Adrenal gland (tissue), 12 donors: ENCODE results near the gene TEX35. TPM values are rescaled to one million over a fixed set of nuclear protein-coding genes. Genes with fewer than 3 reads are reported as not detected.
"Not testable (repeated sequence)": the region's sequence is repeated elsewhere in the genome, so short reads cannot be mapped to it uniquely, and the experiment has no call there.

ENCODE experiments used
- DNase-seq, 7 donors: peaks; one replicate each; pipeline ENCODE4 v3.0.0-alpha.2; 2019 to 2020
- H3K27ac ChIP-seq, 5 donors: fragments of 200-600 bp; sonication (generic) in 4 of 5; 1 replicate in 3 of 5; 2 replicates in 2 of 5; pipeline versions ENCODE4 v1.5.1 to v1.8.0; 2016 to 2020; ENCODE audit warnings: mild to moderate bottlenecking in 1 of 5
- H3K27me3 ChIP-seq: fragments of 200-600 bp; 2 replicates; pipeline ENCODE4 v1.8.0; 2021
- H3K36me3 ChIP-seq, 2 donors: fragments of 200-600 bp; replicated peaks in 1 of 2; 1 replicate in 1 of 2; 2 replicates in 1 of 2; pipeline versions ENCODE4 v1.5.1 to v1.8.0; 2018 to 2022
- H3K4me1 ChIP-seq, 2 donors: fragments of 200-600 bp; replicated peaks in 1 of 2; 1 replicate in 1 of 2; 2 replicates in 1 of 2; pipeline versions ENCODE4 v1.5.1 to v1.8.0; 2018 to 2021
- H3K4me3 ChIP-seq, 4 donors: fragments of 200-600 bp; sonication (generic) in 3 of 4; one replicate each; pipeline ENCODE4 v1.5.1; 2016 to 2018
- H3K9me3 ChIP-seq, 3 donors: fragments of 200-600 bp; sonication (generic) in 1 of 3; replicated peaks in 1 of 3; 1 replicate in 2 of 3; 2 replicates in 1 of 3; pipeline versions ENCODE4 v1.5.1 to v1.8.0; 2016 to 2021
- POLR2A ChIP-seq, 2 donors: fragments of 450-650 bp; IDR thresholded peaks; one replicate each; pipeline ENCODE4 v1.6.1; 2017; ENCODE audit warnings: antibody characterized with exemption in 2 of 2, mild to moderate bottlenecking in 2 of 2, moderate library complexity in 1 of 2
- WGBS, 4 donors: extraction: QIAGEN DNeasy Blood & Tissue Kit in 2 of 4; methylation state at CpG; one replicate each; pipeline versions ENCODE4 v1.1.5 to v1.1.7; 2013 to 2017; 5-methylcytosine and 5-hydroxymethylcytosine counted together
- intact Hi-C, 2 donors: fragments of 100-400 bp; cut with DNase I; formaldehyde crosslinking; loops; one replicate each; pipeline versions ENCODE4 v1.14.1 to v1.15.0; 2022 to 2023
- polyA plus RNA-seq, 3 donors: library from polyadenylated mRNA; stranded (reverse); fragments of 200-250 nt in 2 of 3; fragments of 350-450 nt in 1 of 3; fragmentation: Illumina TruSeq in 1 of 3; extraction: RNeasy Lipid Tissue Mini Kit (QIAGEN cat#74804) in 1 of 3; gene quantifications; one replicate each; pipeline ENCODE4 v1.2.3, GENCODE V29; 2013 to 2014
- total RNA-seq, 9 donors: library from RNA; depleted of rRNA in 4 of 9; stranded (reverse); fragments of >200 nt in 4 of 9; fragments of 120-200 nt in 1 of 9; fragmentation: NEBNext Ultra II Directional in 1 of 9; extraction: Animal tissue kit (Norgen Biotek cat#: 25700) in 1 of 9; gene quantifications; one replicate each; pipeline versions ENCODE4 v1.1.0 to v1.2.4, GENCODE V29; 2013 to 2023
- TF ChIP-seq, protein P1 (sequence below), 6 experiments: fragments of 450-650 bp in 4 of 6; fragments of 200-600 bp in 2 of 6; sonication (generic) in 1 of 6; IDR thresholded peaks; 1 replicate in 5 of 6; 2 replicates in 1 of 6; pipeline versions ENCODE4 v1.5.1 to v1.8.0; 2016 to 2021; ENCODE audit warnings: antibody characterized with exemption in 6 of 6, mild to moderate bottlenecking in 2 of 6, moderate library complexity in 1 of 6
- donor health status: healthy with polysubstance abuse.
- donor health status: Bipolar disorder and iron deficiency.
- donor health status: DM: yes; HTN: yes; CAD: no.
- donor health status: DM: no; HTN: no; CAD: no.
- donor health status: DM: no; HTN: no; CAD: no.
- donor health status: DM: yes; HTN: yes; CAD: no.

TEX35 gene
- total and polyA plus RNA-seq, 12 donors, result not detected

DNA sequence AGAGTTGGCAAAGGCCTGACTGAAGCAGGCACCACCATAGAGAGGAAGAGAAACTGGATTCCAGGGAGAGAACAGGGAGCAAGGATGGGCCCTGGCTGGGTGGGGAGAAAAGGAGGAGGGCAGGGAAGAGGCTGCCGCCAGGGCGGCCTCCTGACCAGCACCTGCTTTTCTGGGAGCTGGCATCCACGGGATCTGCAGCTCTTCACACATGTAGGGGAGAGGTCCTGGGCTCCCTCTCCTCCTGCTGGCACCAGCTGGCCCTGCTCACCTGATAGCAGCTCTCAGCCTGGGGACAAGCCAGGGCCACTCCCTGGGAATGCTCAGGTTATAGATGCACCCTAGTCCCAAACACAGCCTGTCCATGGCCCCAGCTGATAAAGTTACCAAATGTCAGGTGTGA is 39.9 kb downstream of the TEX35 start:
- H3K4me1 ChIP-seq, result no peaks in the 10 kb centered on the region
- H3K9me3 ChIP-seq, result no peaks in the 10 kb centered on the region
- no peaks in the 10 kb centered on the region for H3K27me3 ChIP-seq
- no peak overlapping the region for H3K27ac ChIP-seq
- 98 to 100% (median 99%) methylated on average over 3 of the region's 3 CpGs for WGBS, 4 donors
- peak in 1 of 7 donors; percentile 29 for DNase-seq
- H3K36me3 ChIP-seq, result no peaks in the 10 kb centered on the region
- no peak overlapping the region for H3K4me3 ChIP-seq
- intact Hi-C loops, result no loop called here
- TF ChIP-seq, protein P1, sequence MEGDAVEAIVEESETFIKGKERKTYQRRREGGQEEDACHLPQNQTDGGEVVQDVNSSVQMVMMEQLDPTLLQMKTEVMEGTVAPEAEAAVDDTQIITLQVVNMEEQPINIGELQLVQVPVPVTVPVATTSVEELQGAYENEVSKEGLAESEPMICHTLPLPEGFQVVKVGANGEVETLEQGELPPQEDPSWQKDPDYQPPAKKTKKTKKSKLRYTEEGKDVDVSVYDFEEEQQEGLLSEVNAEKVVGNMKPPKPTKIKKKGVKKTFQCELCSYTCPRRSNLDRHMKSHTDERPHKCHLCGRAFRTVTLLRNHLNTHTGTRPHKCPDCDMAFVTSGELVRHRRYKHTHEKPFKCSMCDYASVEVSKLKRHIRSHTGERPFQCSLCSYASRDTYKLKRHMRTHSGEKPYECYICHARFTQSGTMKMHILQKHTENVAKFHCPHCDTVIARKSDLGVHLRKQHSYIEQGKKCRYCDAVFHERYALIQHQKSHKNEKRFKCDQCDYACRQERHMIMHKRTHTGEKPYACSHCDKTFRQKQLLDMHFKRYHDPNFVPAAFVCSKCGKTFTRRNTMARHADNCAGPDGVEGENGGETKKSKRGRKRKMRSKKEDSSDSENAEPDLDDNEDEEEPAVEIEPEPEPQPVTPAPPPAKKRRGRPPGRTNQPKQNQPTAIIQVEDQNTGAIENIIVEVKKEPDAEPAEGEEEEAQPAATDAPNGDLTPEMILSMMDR (IDR thresholded peaks at IDR 0.05), result no peak
- no peak for TF ChIP-seq POLR2A (IDR thresholded peaks at IDR 0.05)

GRCh38 chr1:178554351-178554750 is 41.4 kb downstream of the TEX35 start:
- H3K27me3 ChIP-seq, H3K4me1 ChIP-seq, H3K9me3 ChIP-seq, DNase-seq, H3K4me3 ChIP-seq, H3K36me3 ChIP-seq, H3K27ac ChIP-seq, intact Hi-C loops: not testable (repeated sequence)
- WGBS, 4 donors, result 94 to 95% (median 94%) methylated on average over 4 to 5 of the region's 5 CpGs

- H3K4me3 ChIP-seq, intact Hi-C loops, H3K9me3 ChIP-seq, DNase-seq, H3K36me3 ChIP-seq, H3K27me3 ChIP-seq, H3K27ac ChIP-seq, H3K4me1 ChIP-seq: not testable (repeated sequence)
- WGBS, 4 donors, result 88 to 98% (median 94%) methylated on average over 1 of the region's 1 CpG
These were observed 42.7 kb downstream of the TEX35 start for GRCh38 chr1:178555613-178556012.

- H3K27ac ChIP-seq, intact Hi-C loops, H3K36me3 ChIP-seq, DNase-seq, H3K4me1 ChIP-seq, H3K9me3 ChIP-seq, H3K27me3 ChIP-seq, H3K4me3 ChIP-seq: not testable (repeated sequence)
- 43 to 65% (median 53%) methylated on average over 5 of the region's 5 CpGs for WGBS, 4 donors
These were observed 45.9 kb downstream of the TEX35 start for GRCh38 chr1:178558816-178559215.

DNA sequence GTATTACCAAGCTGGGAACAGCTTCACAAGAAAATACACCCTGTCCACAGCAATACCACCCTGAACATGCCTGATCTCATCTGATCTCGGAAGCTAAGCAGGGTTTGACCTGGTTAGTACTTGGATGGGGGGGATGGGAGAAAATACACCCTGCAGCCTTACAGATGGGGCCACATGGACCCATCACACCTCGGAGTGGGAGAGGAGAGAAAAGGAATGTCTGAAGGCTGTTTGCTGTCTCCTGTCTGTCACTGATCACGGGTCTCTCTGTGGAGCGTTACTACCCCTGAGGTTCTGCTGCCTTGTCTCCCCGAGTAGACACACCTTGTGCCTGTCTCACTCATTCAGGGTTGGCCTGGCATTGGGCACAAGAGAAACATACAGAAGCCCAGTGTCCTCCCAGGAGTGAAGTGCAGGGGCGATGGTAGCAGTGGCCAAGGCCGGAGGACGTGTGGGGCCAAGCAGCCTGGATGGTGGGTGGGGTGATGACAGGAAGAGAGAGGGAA is 48.0 kb downstream of the TEX35 start:
- Histone ChIP-seq H3K9me3 (no peaks in the 10 kb centered on the region), H3K4me1 (peaks cover 0 to 5% of the 10 kb centered on the region in 2 donors), H3K27ac (no peak overlapping the region), H3K4me3 (no peak overlapping the region), H3K36me3 (no peaks in the 10 kb centered on the region), H3K27me3 (no peaks in the 10 kb centered on the region)
- 83 to 95% (median 87%) methylated on average over 7 to 8 of the region's 8 CpGs for WGBS, 4 donors
- TF ChIP-seq, protein P1 (IDR thresholded peaks at IDR 0.05), result no peak
- TF ChIP-seq POLR2A (IDR thresholded peaks at IDR 0.05), result no peak
- intact Hi-C loops, result no loop called here
- DNase-seq, result no peak

- H3K36me3 ChIP-seq, result no peaks in the 10 kb centered on the region
- DNase-seq, result no peak
- TF ChIP-seq, protein P1 (IDR thresholded peaks at IDR 0.05), result no peak
- no peak for TF ChIP-seq POLR2A (IDR thresholded peaks at IDR 0.05)
- H3K27me3 ChIP-seq, result no peaks in the 10 kb centered on the region
- WGBS, 4 donors, result 95 to 96% (median 95%) methylated on average over 7 of the region's 7 CpGs
- intact Hi-C loops, result no loop called here
- no peak overlapping the region for H3K27ac ChIP-seq
- no peak overlapping the region for H3K4me3 ChIP-seq
- peaks cover 0 to 5% of the 10 kb centered on the region in 2 donors for H3K4me1 ChIP-seq
- no peaks in the 10 kb centered on the region for H3K9me3 ChIP-seq
These were observed 50.4 kb downstream of the TEX35 start for GRCh38 chr1:178563099-178563820.
